Measurements from ENCODE around the gene GALNT10. TPM values are rescaled to one million over a fixed set of nuclear protein-coding genes. Genes with fewer than 3 reads are reported as not detected.

Gene GALNT10
- total and polyA plus RNA-seq, 10 of the 15 experiments (the other 5 are each of a cell fraction or from before 2014, with no cell fraction given): 3.9 to 35.4 (median 15.5) TPM

DNA sequence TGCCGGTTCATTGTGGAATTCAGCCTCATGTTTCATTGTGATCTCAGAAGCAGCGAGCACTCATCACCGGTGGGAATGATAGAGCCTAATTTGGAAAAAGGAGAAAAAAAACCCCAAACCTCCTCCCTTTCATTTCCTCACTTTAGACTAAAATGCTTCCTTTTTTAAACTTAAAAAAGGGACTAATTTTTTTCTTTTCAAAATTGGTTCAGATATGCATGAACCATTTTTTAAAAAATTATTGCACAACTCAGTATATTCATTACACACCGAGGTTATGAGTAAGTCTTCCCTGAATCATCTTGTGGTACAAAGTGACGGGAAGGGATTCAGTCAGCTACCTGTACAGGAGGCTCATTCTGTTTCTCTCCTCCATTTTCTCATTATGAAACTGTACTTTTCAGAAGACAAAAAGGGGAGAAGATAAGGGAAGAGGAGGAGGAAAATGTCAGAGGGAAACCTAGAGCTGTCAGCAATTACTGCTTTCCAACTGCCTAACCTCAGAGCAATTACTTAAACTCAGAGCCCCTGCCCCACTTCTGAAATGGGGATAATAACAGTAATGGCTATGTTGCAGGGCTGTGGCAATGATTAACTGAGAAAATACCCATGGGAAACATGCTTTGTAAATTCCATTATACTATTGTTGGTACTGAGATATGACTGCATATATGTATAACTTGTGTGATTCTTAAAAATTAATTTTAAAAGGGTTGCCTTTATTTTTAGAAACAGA lies 24.0 kb downstream of the GALNT10 start (continued):
- TF ChIP-seq ETV6 (conservative IDR thresholded peaks at IDR 0.05 in 1 of 2, IDR thresholded peaks at IDR 0.05 in 1 of 2; ENCODE audit: borderline replicate concordance in 1 of 2, low read depth in 1 of 2): peak in 1 of 2 experiments; percentile 62; a peak in 1 of 4 replicates
- TF ChIP-seq, protein P1, sequence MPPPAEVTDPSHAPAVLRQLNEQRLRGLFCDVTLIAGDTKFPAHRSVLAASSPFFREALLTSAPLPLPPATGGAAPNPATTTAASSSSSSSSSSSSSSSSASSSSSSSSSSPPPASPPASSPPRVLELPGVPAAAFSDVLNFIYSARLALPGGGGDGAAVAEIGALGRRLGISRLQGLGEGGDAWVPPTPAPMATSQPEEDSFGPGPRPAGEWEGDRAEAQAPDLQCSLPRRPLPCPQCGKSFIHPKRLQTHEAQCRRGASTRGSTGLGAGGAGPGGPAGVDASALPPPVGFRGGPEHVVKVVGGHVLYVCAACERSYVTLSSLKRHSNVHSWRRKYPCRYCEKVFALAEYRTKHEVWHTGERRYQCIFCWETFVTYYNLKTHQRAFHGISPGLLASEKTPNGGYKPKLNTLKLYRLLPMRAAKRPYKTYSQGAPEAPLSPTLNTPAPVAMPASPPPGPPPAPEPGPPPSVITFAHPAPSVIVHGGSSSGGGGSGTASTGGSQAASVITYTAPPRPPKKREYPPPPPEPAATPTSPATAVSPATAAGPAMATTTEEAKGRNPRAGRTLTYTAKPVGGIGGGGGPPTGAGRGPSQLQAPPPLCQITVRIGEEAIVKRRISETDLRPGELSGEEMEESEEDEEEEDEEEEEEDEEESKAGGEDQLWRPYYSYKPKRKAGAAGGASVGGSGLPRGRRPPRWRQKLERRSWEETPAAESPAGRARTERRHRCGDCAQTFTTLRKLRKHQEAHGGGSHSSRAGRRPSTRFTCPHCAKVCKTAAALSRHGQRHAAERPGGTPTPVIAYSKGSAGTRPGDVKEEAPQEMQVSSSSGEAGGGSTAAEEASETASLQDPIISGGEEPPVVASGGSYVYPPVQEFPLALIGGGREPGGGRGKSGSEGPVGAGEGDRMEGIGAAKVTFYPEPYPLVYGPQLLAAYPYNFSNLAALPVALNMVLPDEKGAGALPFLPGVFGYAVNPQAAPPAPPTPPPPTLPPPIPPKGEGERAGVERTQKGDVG (CRISPR knock-in tag; IDR thresholded peaks at IDR 0.05): no peak
- no peak for TF ChIP-seq RCOR1 (conservative IDR thresholded peaks at IDR 0.05; ENCODE audit: low read depth, low read length)
- TF ChIP-seq FOXM1 (IDR thresholded peaks at IDR 0.05; ENCODE audit: low read depth, low read length): peak; percentile 67; the same call in 1 of the 2 replicates
- TF ChIP-seq ZSCAN29 (IDR thresholded peaks at IDR 0.05): no peak
- TF ChIP-seq TCF3 (IDR thresholded peaks at IDR 0.05; ENCODE audit: borderline replicate concordance, insufficient read depth, low read depth, low read length): no peak
- TF ChIP-seq CREM (IDR thresholded peaks at IDR 0.05; ENCODE audit: low read depth): peak; percentile 41; the same call in 1 of the 2 replicates
- TF ChIP-seq MEF2B (IDR thresholded peaks at IDR 0.05; ENCODE audit: partially characterized antibody, poor library complexity, severe bottlenecking): peak; percentile 17
- TF ChIP-seq, protein P2, sequence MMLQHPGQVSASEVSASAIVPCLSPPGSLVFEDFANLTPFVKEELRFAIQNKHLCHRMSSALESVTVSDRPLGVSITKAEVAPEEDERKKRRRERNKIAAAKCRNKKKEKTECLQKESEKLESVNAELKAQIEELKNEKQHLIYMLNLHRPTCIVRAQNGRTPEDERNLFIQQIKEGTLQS (IDR thresholded peaks at IDR 0.05; ENCODE audit: borderline replicate concordance, extremely low read depth, low read depth, low read length): no peak
- TF ChIP-seq NFIC (IDR thresholded peaks at IDR 0.05; ENCODE audit: low read depth, low read length): peak; percentile 93
- peak; percentile 77 to 92; a peak in 2 of 4 replicates for TF ChIP-seq CEBPB (IDR thresholded peaks at IDR 0.05; ENCODE audit: borderline replicate concordance in 1 of 2, low read depth in 2 of 2, low read length in 2 of 2)
- no peak for TF ChIP-seq MTA3 (IDR thresholded peaks at IDR 0.05; ENCODE audit: borderline replicate concordance, low read length)
- TF ChIP-seq RELA (IDR thresholded peaks at IDR 0.05; ENCODE audit: borderline replicate concordance, partially characterized antibody): no peak
- TF ChIP-seq FOS (IDR thresholded peaks at IDR 0.05; ENCODE audit: borderline replicate concordance, extremely low read depth, insufficient read length): no peak
- TF ChIP-seq CHD4 (IDR thresholded peaks at IDR 0.05): no peak
- TF ChIP-seq MXI1 (IDR thresholded peaks at IDR 0.05; ENCODE audit: low read depth, low read length): no peak
